MCF 10A (cell line): ENCODE measurements around the gene NOD2. TPM values are rescaled to one million over a fixed set of nuclear protein-coding genes. Genes with fewer than 3 reads are reported as not detected.

ENCODE experiments used
- BruUV-seq: library from RNA; stranded (reverse); fragments of 400-500 nt; replicated peaks from 2 replicates; lab custom pipeline; 2021; lab: Mats Ljungman, UMichigan
- CTCF ChIA-PET: fragments of 300-600 bp; sonication (Branson Sonifier 250); formaldehyde crosslinking; extraction: SDS; loops from one replicate; lab custom pipeline; 2021; ENCODE audit warnings: antibody characterized with exemption, inconsistent platforms; lab: Yijun Ruan, JAX
- POLR2A ChIA-PET: fragments of 300-600, 350-650 bp; sonication (Branson Sonifier 250); formaldehyde crosslinking; extraction: SDS; loops from one replicate; lab custom pipeline; 2020; ENCODE audit warnings: antibody characterized with exemption, inconsistent platforms; lab: Yijun Ruan, JAX
- DNase-seq: peaks from one replicate; pipeline ENCODE4 v3.0.0-alpha.2; 2018; ENCODE audit not compliant: unreplicated experiment
- H3K27ac Mint-ChIP-seq: one replicate; pipeline ENCODE4 v1.8.0; 2022; ENCODE audit warnings: mild to moderate bottlenecking, low read depth, mixed read lengths; ENCODE audit not compliant: unreplicated experiment
- H3K27me3 Mint-ChIP-seq: one replicate; pipeline ENCODE4 v1.8.0; 2022; ENCODE audit warnings: mixed read lengths; ENCODE audit not compliant: insufficient read depth, unreplicated experiment
- H3K36me3 Mint-ChIP-seq: one replicate; pipeline ENCODE4 v1.8.0; 2022; ENCODE audit warnings: mild to moderate bottlenecking, moderate library complexity, mixed read lengths; ENCODE audit not compliant: insufficient read depth, unreplicated experiment
- H3K4me1 Mint-ChIP-seq: one replicate; pipeline ENCODE4 v1.8.0; 2022; ENCODE audit warnings: mixed read lengths; ENCODE audit not compliant: insufficient read depth, unreplicated experiment
- H3K4me3 Mint-ChIP-seq: one replicate; pipeline ENCODE4 v1.8.0; 2022; ENCODE audit warnings: mild to moderate bottlenecking, moderate library complexity, mixed read lengths; ENCODE audit not compliant: unreplicated experiment
- H3K9me3 Mint-ChIP-seq: one replicate; pipeline ENCODE4 v1.8.0; 2022; ENCODE audit warnings: mixed read lengths; ENCODE audit not compliant: unreplicated experiment
- intact Hi-C: fragments of 100-400 bp; cut with micrococcal nuclease; formaldehyde crosslinking; loops from 2 replicates; pipeline ENCODE4 v1.14.1; 2022
- total RNA-seq: library from RNA; stranded (reverse); gene quantifications from 2 replicates; pipeline ENCODE4 v1.2.3, GENCODE V29; 2022
- TF ChIP-seq, protein P1 (sequence below): fragments of 200-600 bp; IDR thresholded peaks from one replicate; pipeline ENCODE4 v1.8.0; 2022; ENCODE audit warnings: antibody characterized with exemption, mild to moderate bottlenecking; ENCODE audit not compliant: unreplicated experiment

NOD2 gene
- total RNA-seq, 1 experiment from 2014 or later, result 1.7 TPM

DNA sequence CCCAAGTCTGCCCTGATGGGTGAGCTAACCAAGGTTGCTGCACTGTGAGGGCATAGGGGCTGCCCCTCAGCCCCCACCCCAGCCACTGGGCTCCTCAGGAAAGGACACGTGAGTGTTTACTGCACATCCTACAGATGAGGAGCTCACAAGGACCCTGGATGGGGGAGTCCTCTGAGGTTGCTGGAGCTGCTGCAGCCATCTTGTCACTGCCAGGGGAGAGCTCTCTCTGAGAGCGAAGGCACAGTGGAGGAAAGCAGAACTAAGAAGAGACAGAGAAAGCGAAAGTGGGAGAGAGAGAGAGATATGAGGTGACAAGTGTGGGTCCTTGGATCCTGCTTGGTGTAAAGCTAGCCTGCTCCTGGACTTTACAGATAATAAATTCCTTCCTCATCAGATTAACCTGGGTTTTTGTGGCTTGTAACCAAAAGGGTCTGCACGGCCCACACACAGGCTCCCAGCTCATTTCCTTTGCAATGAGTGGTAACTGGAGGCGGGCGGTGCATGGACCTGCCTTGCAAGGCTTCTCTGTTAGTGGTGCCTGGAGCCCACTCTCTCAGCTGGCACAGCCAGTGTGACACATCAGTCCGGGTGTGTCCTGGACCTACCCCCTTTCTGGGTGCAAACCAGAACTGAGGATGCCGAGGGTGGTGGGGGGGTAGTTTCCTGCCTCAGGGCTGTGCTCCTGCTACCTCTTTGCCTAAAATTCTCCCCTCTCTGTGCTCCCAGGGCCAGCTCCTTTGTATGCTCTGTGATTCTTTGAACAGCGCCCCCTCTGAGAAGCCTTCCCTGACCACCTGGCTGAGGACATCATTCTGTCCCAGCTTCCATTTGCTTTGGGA lies 26.5 kb upstream of the NOD2 start:
- H3K27me3 Mint-ChIP-seq, result no peaks in the 10 kb centered on the region
- BruUV-seq, result no TSS peak
- no peaks in the 10 kb centered on the region for H3K4me1 Mint-ChIP-seq
- TF ChIP-seq, protein P1, sequence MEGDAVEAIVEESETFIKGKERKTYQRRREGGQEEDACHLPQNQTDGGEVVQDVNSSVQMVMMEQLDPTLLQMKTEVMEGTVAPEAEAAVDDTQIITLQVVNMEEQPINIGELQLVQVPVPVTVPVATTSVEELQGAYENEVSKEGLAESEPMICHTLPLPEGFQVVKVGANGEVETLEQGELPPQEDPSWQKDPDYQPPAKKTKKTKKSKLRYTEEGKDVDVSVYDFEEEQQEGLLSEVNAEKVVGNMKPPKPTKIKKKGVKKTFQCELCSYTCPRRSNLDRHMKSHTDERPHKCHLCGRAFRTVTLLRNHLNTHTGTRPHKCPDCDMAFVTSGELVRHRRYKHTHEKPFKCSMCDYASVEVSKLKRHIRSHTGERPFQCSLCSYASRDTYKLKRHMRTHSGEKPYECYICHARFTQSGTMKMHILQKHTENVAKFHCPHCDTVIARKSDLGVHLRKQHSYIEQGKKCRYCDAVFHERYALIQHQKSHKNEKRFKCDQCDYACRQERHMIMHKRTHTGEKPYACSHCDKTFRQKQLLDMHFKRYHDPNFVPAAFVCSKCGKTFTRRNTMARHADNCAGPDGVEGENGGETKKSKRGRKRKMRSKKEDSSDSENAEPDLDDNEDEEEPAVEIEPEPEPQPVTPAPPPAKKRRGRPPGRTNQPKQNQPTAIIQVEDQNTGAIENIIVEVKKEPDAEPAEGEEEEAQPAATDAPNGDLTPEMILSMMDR, result no peak
- peak overlapping the region; percentile 71 for H3K27ac Mint-ChIP-seq
- no peak for DNase-seq
- POLR2A ChIA-PET, result interaction anchor here (2.5 kb wide), 1 partner anchor 78 kb away, joined by 8 read pairs; no protein-coding TSS in a partner anchor
- intact Hi-C loops, result no loop called here
- H3K4me3 Mint-ChIP-seq, result no peak overlapping the region
- H3K36me3 Mint-ChIP-seq, result no peaks in the 10 kb centered on the region
- CTCF ChIA-PET, result interaction anchor here (0.6 to 14.5 kb wide), 33 partner anchors 8 to 1316 kb away, joined by 3 to 251 read pairs (median 6); partner anchors contain the start of genes BRD7, CNEP1R1, CYLD and SNX20
- peaks cover 7% of the 10 kb centered on the region for H3K9me3 Mint-ChIP-seq

DNA sequence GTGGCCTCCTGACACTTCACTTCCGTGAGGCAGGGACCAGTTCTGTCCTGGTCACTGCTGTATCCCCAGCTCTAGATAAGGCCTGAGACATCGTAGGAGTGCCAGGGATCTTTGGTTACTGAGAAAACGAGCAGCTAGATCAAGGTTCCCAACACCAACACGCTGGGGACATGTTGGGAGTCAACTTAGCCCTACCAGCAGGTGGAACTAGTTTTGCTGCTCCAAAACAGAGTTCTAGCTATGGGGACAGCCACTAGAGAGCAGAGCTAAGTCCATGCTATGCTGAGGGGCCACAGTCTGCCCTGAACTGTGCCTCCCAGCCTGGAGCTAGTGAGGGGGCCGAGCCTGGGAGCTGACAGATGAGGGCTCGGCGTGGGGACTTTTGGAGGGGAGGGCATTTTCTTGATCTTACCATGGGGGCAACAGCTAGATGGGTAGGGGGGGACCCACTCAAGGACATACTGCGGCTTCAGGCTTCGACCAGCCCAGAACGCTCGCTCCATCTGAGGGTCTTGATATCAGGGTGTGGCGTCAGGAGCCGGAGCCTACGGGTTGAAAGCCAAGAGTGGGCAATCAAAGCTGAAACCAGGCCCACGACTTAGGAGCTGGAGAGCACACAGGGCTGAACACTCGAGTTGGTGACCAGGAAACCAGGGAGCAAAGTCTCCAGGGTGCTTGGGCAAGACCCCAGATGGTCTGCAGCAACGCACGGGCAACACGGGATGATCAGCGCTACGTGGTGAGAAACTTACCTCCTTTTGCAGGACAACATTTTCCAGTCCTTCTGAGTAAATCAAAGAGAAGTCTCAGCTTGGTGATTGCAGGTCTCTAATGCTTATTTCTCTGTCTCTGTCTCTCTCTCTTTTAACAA lies 25.7 kb upstream of the NOD2 start:
- BruUV-seq, result no TSS peak
- no peaks in the 10 kb centered on the region for H3K36me3 Mint-ChIP-seq
- no peaks in the 10 kb centered on the region for H3K27me3 Mint-ChIP-seq
- peaks cover 11% of the 10 kb centered on the region for H3K9me3 Mint-ChIP-seq
- no peak overlapping the region for H3K4me3 Mint-ChIP-seq
- ChIA-PET CTCF (interaction anchor here (0.5 to 14.5 kb wide), 29 partner anchors 9 to 1315 kb away, joined by 3 to 251 read pairs (median 5); partner anchors contain the start of genes BRD7, CNEP1R1, CYLD and SNX20), POLR2A (interaction anchor here (1.2 to 2.5 kb wide), 2 partner anchors 77 to 300 kb away, joined by 3 to 8 read pairs; no protein-coding TSS in a partner anchor)
- no peak for DNase-seq
- no peaks in the 10 kb centered on the region for H3K4me1 Mint-ChIP-seq
- intact Hi-C loops, result no loop called here
- H3K27ac Mint-ChIP-seq, result peak overlapping the region; percentile 71
- TF ChIP-seq, protein P1, result no peak

DNA sequence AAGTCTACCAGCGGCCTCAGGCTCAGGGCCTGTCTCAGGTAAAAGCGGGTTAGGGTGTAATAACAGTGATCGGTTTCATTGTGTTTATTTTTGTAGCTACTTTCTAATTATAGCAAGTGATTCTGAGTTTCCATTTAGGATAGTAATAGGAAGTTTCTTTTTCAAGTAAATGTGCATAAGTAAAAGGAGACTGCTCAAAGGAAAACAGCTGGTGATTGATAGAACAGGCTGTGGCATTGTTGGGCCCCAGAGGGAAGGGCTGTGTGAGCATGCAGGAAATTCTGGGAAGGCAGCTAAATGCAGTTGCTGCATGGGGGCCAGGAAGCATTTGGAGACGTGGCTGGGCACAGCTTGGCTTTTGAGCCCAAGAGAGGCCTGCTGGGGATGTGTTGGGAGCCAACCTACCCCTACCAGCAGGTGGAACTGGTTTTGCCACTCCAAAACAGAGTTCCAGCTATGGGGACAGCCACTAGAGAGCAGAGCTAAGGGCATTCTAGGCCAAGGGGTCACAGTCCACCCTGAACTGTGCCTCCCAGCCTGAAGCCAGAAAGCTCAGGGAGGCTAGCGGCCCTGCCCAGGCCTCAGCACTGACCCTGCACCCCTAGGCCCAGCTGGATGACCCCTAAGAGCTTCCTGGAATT lies 24.9 kb upstream of the NOD2 start:
- Mint-ChIP-seq H3K36me3 (no peaks in the 10 kb centered on the region), H3K27me3 (no peaks in the 10 kb centered on the region), H3K27ac (no peak overlapping the region), H3K4me1 (no peaks in the 10 kb centered on the region), H3K4me3 (no peak overlapping the region), H3K9me3 (peaks cover 15% of the 10 kb centered on the region)
- BruUV-seq, result no TSS peak
- ChIA-PET CTCF (interaction anchor here (0.5 to 14.5 kb wide), 22 partner anchors 10 to 1314 kb away, joined by 3 to 251 read pairs (median 6); partner anchors contain the start of genes BRD7, CNEP1R1, CYLD and SNX20), POLR2A (interaction anchor here (1.2 to 2.5 kb wide), 2 partner anchors 76 to 301 kb away, joined by 3 to 8 read pairs; no protein-coding TSS in a partner anchor)
- intact Hi-C loops, result no loop called here
- no peak for DNase-seq
- TF ChIP-seq, protein P1, result no peak
